ENCODE measurements around the gene N4BP2.

- TF ChIP-seq EZH2 (IDR thresholded peaks at IDR 0.05; ENCODE audit: borderline replicate concordance, low read length) (no peak), CTCF (IDR thresholded peaks at IDR 0.05; ENCODE audit: low read length) (no peak)
Measured at GRCh38 chr4:40196724-40197281, 140.2 kb downstream of the N4BP2 start, which contains the start of gene RHOH.

All from OCI-LY1 (cell line).